ENCODE results near the gene MAGI3. TPM values are rescaled to one million over a fixed set of nuclear protein-coding genes. Genes with fewer than 3 reads are reported as not detected.

MAGI3 gene
- total and polyA plus RNA-seq, 4 donors = 3.0 to 28.8 (median 7.5) TPM

DNA sequence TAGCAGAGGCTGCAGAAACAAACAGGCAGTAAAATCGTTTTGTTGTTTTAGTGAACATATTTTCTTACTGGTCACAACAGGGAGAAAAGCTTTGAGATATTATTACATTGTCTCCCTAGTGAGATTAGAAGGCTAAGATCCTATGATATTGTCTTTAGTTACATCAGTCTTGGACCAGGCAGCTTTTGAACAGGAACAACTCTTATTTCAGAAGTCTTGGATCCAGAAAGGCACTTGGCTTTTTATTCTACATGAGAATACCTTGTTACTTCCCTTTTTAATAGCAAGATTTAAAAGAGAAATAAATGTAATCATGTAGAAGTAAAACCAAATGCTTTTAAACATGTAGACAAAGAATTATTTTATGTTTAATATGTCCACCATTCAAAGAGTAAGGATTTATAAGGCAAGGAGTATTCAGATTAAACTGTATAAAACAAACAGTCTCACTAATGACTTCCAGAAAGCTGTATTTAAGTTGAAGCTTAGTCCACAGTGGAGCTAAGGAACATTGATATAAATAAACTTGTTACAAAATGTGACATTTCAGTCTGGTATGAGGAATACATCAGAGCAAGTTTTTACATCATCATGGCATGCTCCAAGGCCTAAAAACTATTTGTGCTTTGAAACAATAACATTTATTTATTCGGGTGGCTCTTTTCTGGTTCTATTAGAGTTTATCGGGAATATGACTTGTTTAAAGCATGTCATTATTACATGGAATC lies 296.7 kb downstream of the MAGI3 start:
- Histone ChIP-seq H3K36me3 (ENCODE audit: control insufficient read depth in 4 of 4, insufficient read depth in 3 of 4, low read depth in 1 of 4, low read length in 3 of 4) (peaks cover 0 to 12% (median 5%) of the 10 kb centered on the region in 4 donors), H3K9ac (ENCODE audit: low read depth in 1 of 2, low read length in 2 of 2) (no peak overlapping the region), H3K9me3 (ENCODE audit: control insufficient read depth in 4 of 4, low read length in 3 of 4) (no peaks in the 10 kb centered on the region), H3K27ac (ENCODE audit: low read depth in 1 of 2, low read length in 2 of 2) (no peak overlapping the region), H3K4me1 (ENCODE audit: control insufficient read depth in 4 of 4, insufficient read depth in 4 of 4, low read length in 3 of 4) (no peaks in the 10 kb centered on the region), H3K27me3 (ENCODE audit: control insufficient read depth in 4 of 4, insufficient read depth in 4 of 4, low read length in 3 of 4) (no peaks in the 10 kb centered on the region), H3K4me3 (ENCODE audit: low read depth in 1 of 3, low read length in 3 of 3) (no peak overlapping the region)
- 94% methylated on average over 3 of the region's 3 CpGs for WGBS
- TF ChIP-seq, protein P1, sequence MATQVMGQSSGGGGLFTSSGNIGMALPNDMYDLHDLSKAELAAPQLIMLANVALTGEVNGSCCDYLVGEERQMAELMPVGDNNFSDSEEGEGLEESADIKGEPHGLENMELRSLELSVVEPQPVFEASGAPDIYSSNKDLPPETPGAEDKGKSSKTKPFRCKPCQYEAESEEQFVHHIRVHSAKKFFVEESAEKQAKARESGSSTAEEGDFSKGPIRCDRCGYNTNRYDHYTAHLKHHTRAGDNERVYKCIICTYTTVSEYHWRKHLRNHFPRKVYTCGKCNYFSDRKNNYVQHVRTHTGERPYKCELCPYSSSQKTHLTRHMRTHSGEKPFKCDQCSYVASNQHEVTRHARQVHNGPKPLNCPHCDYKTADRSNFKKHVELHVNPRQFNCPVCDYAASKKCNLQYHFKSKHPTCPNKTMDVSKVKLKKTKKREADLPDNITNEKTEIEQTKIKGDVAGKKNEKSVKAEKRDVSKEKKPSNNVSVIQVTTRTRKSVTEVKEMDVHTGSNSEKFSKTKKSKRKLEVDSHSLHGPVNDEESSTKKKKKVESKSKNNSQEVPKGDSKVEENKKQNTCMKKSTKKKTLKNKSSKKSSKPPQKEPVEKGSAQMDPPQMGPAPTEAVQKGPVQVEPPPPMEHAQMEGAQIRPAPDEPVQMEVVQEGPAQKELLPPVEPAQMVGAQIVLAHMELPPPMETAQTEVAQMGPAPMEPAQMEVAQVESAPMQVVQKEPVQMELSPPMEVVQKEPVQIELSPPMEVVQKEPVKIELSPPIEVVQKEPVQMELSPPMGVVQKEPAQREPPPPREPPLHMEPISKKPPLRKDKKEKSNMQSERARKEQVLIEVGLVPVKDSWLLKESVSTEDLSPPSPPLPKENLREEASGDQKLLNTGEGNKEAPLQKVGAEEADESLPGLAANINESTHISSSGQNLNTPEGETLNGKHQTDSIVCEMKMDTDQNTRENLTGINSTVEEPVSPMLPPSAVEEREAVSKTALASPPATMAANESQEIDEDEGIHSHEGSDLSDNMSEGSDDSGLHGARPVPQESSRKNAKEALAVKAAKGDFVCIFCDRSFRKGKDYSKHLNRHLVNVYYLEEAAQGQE (IDR thresholded peaks at IDR 0.05) = no peak
- TF ChIP-seq SP1 (IDR thresholded peaks at IDR 0.05) = no peak
- no peak for TF ChIP-seq HNF4G (IDR thresholded peaks at IDR 0.05)
- TF ChIP-seq, protein P2, sequence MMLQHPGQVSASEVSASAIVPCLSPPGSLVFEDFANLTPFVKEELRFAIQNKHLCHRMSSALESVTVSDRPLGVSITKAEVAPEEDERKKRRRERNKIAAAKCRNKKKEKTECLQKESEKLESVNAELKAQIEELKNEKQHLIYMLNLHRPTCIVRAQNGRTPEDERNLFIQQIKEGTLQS (IDR thresholded peaks at IDR 0.05) = no peak
- DNase-seq (ENCODE audit: low spot score) = no peak

DNA sequence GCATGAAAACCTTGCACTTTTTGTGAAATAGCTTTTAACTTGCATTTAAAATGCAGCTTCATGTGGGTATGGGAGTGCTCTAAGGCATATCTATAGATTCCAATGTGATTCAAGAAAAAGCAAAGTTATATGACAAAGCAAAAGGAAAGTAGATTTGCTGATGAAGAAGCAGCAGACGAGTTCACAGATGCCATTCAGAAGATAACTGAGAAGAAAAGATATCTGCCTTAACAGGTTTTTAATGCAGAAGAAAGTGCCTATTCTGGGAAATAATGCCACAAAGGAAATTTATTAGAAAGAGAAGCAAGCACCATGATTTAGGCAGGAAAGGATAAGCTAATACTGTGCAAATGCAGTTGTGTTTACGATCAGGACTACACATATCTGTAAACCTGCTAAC lies 300.9 kb downstream of the MAGI3 start:
- Histone ChIP-seq H3K9me3 (ENCODE audit: control insufficient read depth in 4 of 4, low read length in 3 of 4) (peaks cover 2 to 15% (median 4%) of the 10 kb centered on the region in 4 donors), H3K27me3 (ENCODE audit: control insufficient read depth in 4 of 4, insufficient read depth in 4 of 4, low read length in 3 of 4) (no peaks in the 10 kb centered on the region), H3K4me3 (ENCODE audit: low read depth in 1 of 3, low read length in 3 of 3) (no peak overlapping the region), H3K9ac (ENCODE audit: low read depth in 1 of 2, low read length in 2 of 2) (no peak overlapping the region), H3K27ac (ENCODE audit: low read depth in 1 of 2, low read length in 2 of 2) (no peak overlapping the region), H3K36me3 (ENCODE audit: control insufficient read depth in 4 of 4, insufficient read depth in 3 of 4, low read depth in 1 of 4, low read length in 3 of 4) (peaks cover 0 to 3% (median 2%) of the 10 kb centered on the region in 4 donors), H3K4me1 (ENCODE audit: control insufficient read depth in 4 of 4, insufficient read depth in 4 of 4, low read length in 3 of 4) (no peaks in the 10 kb centered on the region)
- WGBS = 92% methylated on average over 2 of the region's 2 CpGs
- TF ChIP-seq, protein P3, sequence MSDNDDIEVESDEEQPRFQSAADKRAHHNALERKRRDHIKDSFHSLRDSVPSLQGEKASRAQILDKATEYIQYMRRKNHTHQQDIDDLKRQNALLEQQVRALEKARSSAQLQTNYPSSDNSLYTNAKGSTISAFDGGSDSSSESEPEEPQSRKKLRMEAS (IDR thresholded peaks at IDR 0.05) = no peak
- TF ChIP-seq, protein P2 (IDR thresholded peaks at IDR 0.05) = no peak
- TF ChIP-seq HNF4G (IDR thresholded peaks at IDR 0.05) (no peak), SP1 (IDR thresholded peaks at IDR 0.05) (no peak)
- DNase-seq (ENCODE audit: low spot score) = no peak

DNA sequence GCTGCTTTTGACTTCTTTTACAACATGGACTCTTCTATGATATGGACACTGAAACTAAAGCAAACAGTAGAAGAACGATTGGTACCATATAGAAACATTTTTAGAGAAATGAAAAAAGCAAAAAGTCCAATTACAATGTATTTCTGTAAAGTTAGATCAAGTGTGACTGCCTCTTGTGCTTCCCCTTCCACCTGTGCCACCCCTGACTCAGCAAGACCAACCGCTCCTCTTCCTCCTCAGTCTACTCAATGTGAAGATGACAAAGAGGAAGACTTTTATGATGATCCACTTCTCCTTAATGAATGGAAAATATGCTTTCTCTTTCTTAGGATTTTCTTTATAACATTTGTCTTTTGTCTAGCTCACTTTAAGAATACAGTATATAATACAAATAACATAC lies 302.0 kb downstream of the MAGI3 start:
- Histone ChIP-seq H3K9ac (ENCODE audit: low read depth in 1 of 2, low read length in 2 of 2) (no peak overlapping the region), H3K27ac (ENCODE audit: low read depth in 1 of 2, low read length in 2 of 2) (no peak overlapping the region), H3K36me3 (ENCODE audit: control insufficient read depth in 4 of 4, insufficient read depth in 3 of 4, low read depth in 1 of 4, low read length in 3 of 4) (peaks cover 0 to 7% (median 3%) of the 10 kb centered on the region in 4 donors), H3K9me3 (ENCODE audit: control insufficient read depth in 4 of 4, low read length in 3 of 4) (peaks cover 2 to 15% (median 4%) of the 10 kb centered on the region in 4 donors), H3K4me3 (ENCODE audit: low read depth in 1 of 3, low read length in 3 of 3) (no peak overlapping the region), H3K4me1 (ENCODE audit: control insufficient read depth in 4 of 4, insufficient read depth in 4 of 4, low read length in 3 of 4) (no peaks in the 10 kb centered on the region), H3K27me3 (ENCODE audit: control insufficient read depth in 4 of 4, insufficient read depth in 4 of 4, low read length in 3 of 4) (no peaks in the 10 kb centered on the region)
- no peak for DNase-seq (ENCODE audit: low spot score)
- no peak for TF ChIP-seq NR2F2 (IDR thresholded peaks at IDR 0.05)
- no peak for TF ChIP-seq JUND (IDR thresholded peaks at IDR 0.05)
- TF ChIP-seq, protein P1 (IDR thresholded peaks at IDR 0.05) = no peak
- 87% methylated on average over 2 of the region's 2 CpGs for WGBS

All from liver (tissue), 9 donors.